HG02840 (cell line): ENCODE results near the gene EYA2.
"Not testable (repeated sequence)": the region's sequence is repeated elsewhere in the genome, so short reads cannot be mapped to it uniquely, and the experiment has no call there.

ENCODE experiments used
- ATAC-seq: cut with Tn5 transposase; IDR thresholded peaks from one replicate; pipeline ENCODE4 v1.9.1; 2021; ENCODE audit warnings: mild to moderate bottlenecking, moderate library complexity, moderate number of reproducible peaks; ENCODE audit not compliant: unreplicated experiment, low FRiP score

EYA2 gene

GRCh38 chr20:46951405-46951804 is 56.8 kb downstream of the EYA2 start:
- ATAC-seq, result no peak

GRCh38 chr20:46951840-46952497 is 57.3 kb downstream of the EYA2 start:
- no peak for ATAC-seq

- ATAC-seq, result no peak
Observed at GRCh38 chr20:46953596-46953995, 59.0 kb downstream of the EYA2 start.

- ATAC-seq, result no peak
Observed at GRCh38 chr20:46954490-46955038, 59.9 kb downstream of the EYA2 start.

GRCh38 chr20:46955601-46956556 is 61.2 kb downstream of the EYA2 start:
- no peak for ATAC-seq

- ATAC-seq, result no peak
Observed at GRCh38 chr20:46959081-46959692, 64.5 kb downstream of the EYA2 start.

- no peak for ATAC-seq
Observed at GRCh38 chr20:46959821-46960220, 65.2 kb downstream of the EYA2 start.

- no peak for ATAC-seq
Observed at GRCh38 chr20:46960536-46960935, 65.9 kb downstream of the EYA2 start.

- ATAC-seq, result not testable (repeated sequence)
Observed at GRCh38 chr20:46961968-46962367, 67.3 kb downstream of the EYA2 start.

GRCh38 chr20:46962452-46963195 is 68.0 kb downstream of the EYA2 start:
- ATAC-seq, result no peak

- ATAC-seq, result no peak
Observed at GRCh38 chr20:46963196-46963529, 68.5 kb downstream of the EYA2 start.

GRCh38 chr20:46963758-46964617 is 69.3 kb downstream of the EYA2 start:
- ATAC-seq, result no peak

GRCh38 chr20:46964618-46965455 is 70.2 kb downstream of the EYA2 start:
- no peak for ATAC-seq

- ATAC-seq, result no peak
Observed at GRCh38 chr20:46965477-46965876, 70.8 kb downstream of the EYA2 start.

- ATAC-seq, result no peak
Observed at GRCh38 chr20:46967646-46968045, 73.0 kb downstream of the EYA2 start.

GRCh38 chr20:46970937-46971630 is 76.4 kb downstream of the EYA2 start:
- no peak for ATAC-seq

GRCh38 chr20:46973766-46974165 is 79.1 kb downstream of the EYA2 start:
- no peak for ATAC-seq
